K562 (cell line): ENCODE results near the gene KLHL18.

Experiments used
- BCL6 ChIP-seq: fragments of 250-450 bp; sonication (Bioruptor Pico); IDR thresholded peaks from 2 replicates; pipeline ENCODE4 v1.4.0; 2020
- CTCF ChIP-seq, 3 experiments: IDR thresholded peaks in 2 of 3; conservative IDR thresholded peaks in 1 of 3; 2 replicates each; pipeline ENCODE4 v1.5.1; 2011 to 2012; ENCODE audit warnings: low read length in 3 of 3, mild to moderate bottlenecking in 3 of 3, control low read depth in 2 of 3, improper control_type of control experiment in 1 of 3, inconsistent platforms in 1 of 3, low read depth in 1 of 3, mixed read lengths in 1 of 3, moderate library complexity in 1 of 3; ENCODE audit not compliant: insufficient read depth in 2 of 3
- HNRNPLL ChIP-seq: fragments of 200-400 bp; formaldehyde crosslinking; IDR thresholded peaks from 2 replicates; pipeline ENCODE4 v1.6.1; 2017; ENCODE audit warnings: low read length, low read depth, mild to moderate bottlenecking; ENCODE audit not compliant: poor library complexity, severe bottlenecking
- RFX5 ChIP-seq: IDR thresholded peaks from 2 replicates; pipeline ENCODE4 v1.6.1; 2011; ENCODE audit warnings: low read depth, mild to moderate bottlenecking, improper control_type of control experiment, low read length
- SRF ChIP-seq, 2 experiments: fragments of 250-450, 450-650 bp in 1 of 2; sonication (Bioruptor Pico) in 1 of 2; sonication (generic) in 1 of 2; formaldehyde crosslinking; IDR thresholded peaks; 2 replicates each; pipeline versions ENCODE4 v1.5.0 to v1.5.1; 2020 to 2022; ENCODE audit warnings: mild to moderate bottlenecking in 1 of 2, missing genetic modification reagents in 1 of 2
- TF ChIP-seq, protein P1 (sequence below): fragments of 450-650 bp; IDR thresholded peaks from 2 replicates; pipeline ENCODE4 v1.6.1; 2016; ENCODE audit warnings: low read depth
- TF ChIP-seq, protein P2 (sequence below): sonication (generic); formaldehyde crosslinking; IDR thresholded peaks from 2 replicates; pipeline ENCODE4 v1.9.0; 2022; ENCODE audit warnings: mild to moderate bottlenecking, missing genetic modification reagents

GRCh38 chr3:47376393-47376792 is 93.6 kb downstream of the KLHL18 start:
- no peak for TF ChIP-seq BCL6
- peak; percentile 35 to 52 (median 49); a peak in 5 of 6 replicates for TF ChIP-seq CTCF (IDR thresholded peaks at IDR 0.05 in 2 of 3, conservative IDR thresholded peaks at IDR 0.05 in 1 of 3; ENCODE audit: insufficient read depth in 2 of 3, low read depth in 1 of 3, low read length in 3 of 3)
- TF ChIP-seq RFX5 = no peak
- TF ChIP-seq, protein P1, sequence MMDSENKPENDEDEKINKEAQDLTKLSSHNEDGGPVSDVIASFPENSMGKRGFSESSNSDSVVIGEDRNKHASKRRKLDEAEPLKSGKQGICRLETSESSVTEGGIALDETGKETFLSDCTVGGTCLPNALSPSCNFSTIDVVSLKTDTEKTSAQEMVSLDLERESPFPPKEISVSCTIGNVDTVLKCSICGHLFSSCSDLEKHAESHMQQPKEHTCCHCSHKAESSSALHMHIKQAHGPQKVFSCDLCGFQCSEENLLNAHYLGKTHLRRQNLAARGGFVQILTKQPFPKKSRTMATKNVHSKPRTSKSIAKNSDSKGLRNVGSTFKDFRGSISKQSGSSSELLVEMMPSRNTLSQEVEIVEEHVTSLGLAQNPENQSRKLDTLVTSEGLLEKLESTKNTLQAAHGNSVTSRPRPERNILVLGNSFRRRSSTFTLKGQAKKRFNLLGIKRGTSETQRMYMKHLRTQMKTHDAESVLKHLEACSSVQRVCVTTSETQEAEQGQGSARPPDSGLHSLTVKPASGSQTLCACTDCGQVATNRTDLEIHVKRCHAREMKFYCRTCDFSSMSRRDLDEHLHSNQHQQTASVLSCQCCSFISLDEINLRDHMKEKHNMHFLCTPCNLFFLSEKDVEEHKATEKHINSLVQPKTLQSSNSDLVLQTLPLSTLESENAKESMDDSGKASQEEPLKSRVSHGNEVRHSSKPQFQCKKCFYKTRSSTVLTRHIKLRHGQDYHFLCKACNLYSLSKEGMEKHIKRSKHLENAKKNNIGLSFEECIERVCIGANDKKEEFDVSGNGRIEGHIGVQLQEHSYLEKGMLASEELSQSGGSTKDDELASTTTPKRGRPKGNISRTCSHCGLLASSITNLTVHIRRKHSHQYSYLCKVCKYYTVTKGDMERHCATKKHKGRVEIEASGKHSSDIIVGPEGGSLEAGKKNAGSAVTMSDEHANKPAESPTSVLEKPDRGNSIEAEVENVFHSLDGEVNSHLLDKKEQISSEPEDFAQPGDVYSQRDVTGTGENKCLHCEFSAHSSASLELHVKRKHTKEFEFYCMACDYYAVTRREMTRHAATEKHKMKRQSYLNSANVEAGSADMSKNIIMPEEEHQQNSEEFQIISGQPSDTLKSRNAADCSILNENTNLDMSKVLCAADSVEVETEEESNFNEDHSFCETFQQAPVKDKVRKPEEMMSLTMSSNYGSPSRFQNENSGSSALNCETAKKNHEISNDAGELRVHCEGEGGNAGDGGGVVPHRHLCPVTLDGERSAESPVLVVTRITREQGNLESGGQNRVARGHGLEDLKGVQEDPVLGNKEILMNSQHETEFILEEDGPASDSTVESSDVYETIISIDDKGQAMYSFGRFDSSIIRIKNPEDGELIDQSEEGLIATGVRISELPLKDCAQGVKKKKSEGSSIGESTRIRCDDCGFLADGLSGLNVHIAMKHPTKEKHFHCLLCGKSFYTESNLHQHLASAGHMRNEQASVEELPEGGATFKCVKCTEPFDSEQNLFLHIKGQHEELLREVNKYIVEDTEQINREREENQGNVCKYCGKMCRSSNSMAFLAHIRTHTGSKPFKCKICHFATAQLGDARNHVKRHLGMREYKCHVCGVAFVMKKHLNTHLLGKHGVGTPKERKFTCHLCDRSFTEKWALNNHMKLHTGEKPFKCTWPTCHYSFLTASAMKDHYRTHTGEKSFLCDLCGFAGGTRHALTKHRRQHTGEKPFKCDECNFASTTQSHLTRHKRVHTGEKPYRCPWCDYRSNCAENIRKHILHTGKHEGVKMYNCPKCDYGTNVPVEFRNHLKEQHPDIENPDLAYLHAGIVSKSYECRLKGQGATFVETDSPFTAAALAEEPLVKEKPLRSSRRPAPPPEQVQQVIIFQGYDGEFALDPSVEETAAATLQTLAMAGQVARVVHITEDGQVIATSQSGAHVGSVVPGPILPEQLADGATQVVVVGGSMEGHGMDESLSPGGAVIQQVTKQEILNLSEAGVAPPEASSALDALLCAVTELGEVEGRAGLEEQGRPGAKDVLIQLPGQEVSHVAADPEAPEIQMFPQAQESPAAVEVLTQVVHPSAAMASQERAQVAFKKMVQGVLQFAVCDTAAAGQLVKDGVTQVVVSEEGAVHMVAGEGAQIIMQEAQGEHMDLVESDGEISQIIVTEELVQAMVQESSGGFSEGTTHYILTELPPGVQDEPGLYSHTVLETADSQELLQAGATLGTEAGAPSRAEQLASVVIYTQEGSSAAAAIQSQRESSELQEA = no peak
- no peak for TF ChIP-seq HNRNPLL
- TF ChIP-seq, protein P2, sequence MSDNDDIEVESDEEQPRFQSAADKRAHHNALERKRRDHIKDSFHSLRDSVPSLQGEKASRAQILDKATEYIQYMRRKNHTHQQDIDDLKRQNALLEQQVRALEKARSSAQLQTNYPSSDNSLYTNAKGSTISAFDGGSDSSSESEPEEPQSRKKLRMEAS (CRISPR knock-in tag) = no peak
- TF ChIP-seq SRF (CRISPR knock-in tag; IDR thresholded peaks at IDR 0.05) = no peak
